HepG2 (cell line): ENCODE measurements around the gene COASY. TPM values are rescaled to one million over a fixed set of nuclear protein-coding genes. Genes with fewer than 3 reads are reported as not detected.

ENCODE experiments used
- CAMTA2 ChIP-seq: sonication (generic); formaldehyde crosslinking; IDR thresholded peaks from 2 replicates; pipeline ENCODE4 v1.4.0; 2020; ENCODE audit warnings: mild to moderate bottlenecking, missing genetic modification reagents, borderline replicate concordance
- HNRNPH1 ChIP-seq: fragments of 200-400 bp; formaldehyde crosslinking; optimal IDR thresholded peaks from 2 replicates; pipeline ENCODE3; 2017; ENCODE audit warnings: mild to moderate bottlenecking, low read depth, low read length
- KDM5A ChIP-seq: fragments of 200-600 bp; sonication (generic); IDR thresholded peaks from 2 replicates; pipeline ENCODE4 v1.7.0; 2018; ENCODE audit warnings: antibody characterized with exemption, mild to moderate bottlenecking, low read length, borderline replicate concordance
- MED13 ChIP-seq: sonication (generic); formaldehyde crosslinking; IDR thresholded peaks from 2 replicates; pipeline ENCODE4 v1.5.0; 2020; ENCODE audit warnings: missing genetic modification reagents
- MEIS2 ChIP-seq: sonication (generic); formaldehyde crosslinking; IDR thresholded peaks from 2 replicates; pipeline ENCODE4 v1.9.0; 2021; ENCODE audit warnings: mild to moderate bottlenecking, missing genetic modification reagents
- MIER3 ChIP-seq: IDR thresholded peaks from 2 replicates; pipeline ENCODE4 v1.6.1; 2016; ENCODE audit warnings: missing compliant biosample characterization, borderline replicate concordance
- MTF1 ChIP-seq: sonication (generic); formaldehyde crosslinking; IDR thresholded peaks from 2 replicates; pipeline ENCODE4 v1.5.0; 2020; ENCODE audit warnings: missing genetic modification reagents
- SMARCE1 ChIP-seq: fragments of 450-650 bp; IDR thresholded peaks from 2 replicates; pipeline ENCODE4 v1.6.1; 2017; ENCODE audit warnings: borderline replicate concordance
- SNAI1 ChIP-seq: sonication (generic); formaldehyde crosslinking; IDR thresholded peaks from 2 replicates; pipeline ENCODE4 v1.5.0; 2020; ENCODE audit warnings: mild to moderate bottlenecking, missing genetic modification reagents, borderline replicate concordance
- THAP11 ChIP-seq: IDR thresholded peaks from 2 replicates; pipeline ENCODE4 v1.6.1; 2016; ENCODE audit warnings: missing biosample characterization, missing genetic modification reagents
- ZEB1 ChIP-seq: IDR thresholded peaks from 2 replicates; pipeline ENCODE4 v1.6.1; 2012; ENCODE audit warnings: mild to moderate bottlenecking, low read depth, inconsistent platforms; ENCODE audit not compliant: insufficient replicate concordance
- ZNF546 ChIP-seq: sonication (generic); formaldehyde crosslinking; conservative IDR thresholded peaks from 2 replicates; pipeline ENCODE4 v1.8.1; 2023; ENCODE audit warnings: mild to moderate bottlenecking, missing genetic modification reagents
- ZNF572 ChIP-seq: sonication (generic); formaldehyde crosslinking; IDR thresholded peaks from 2 replicates; pipeline ENCODE4 v1.5.1; 2020; ENCODE audit warnings: mild to moderate bottlenecking, missing genetic modification reagents
- ZNF761 ChIP-seq: sonication (generic); formaldehyde crosslinking; conservative IDR thresholded peaks from 2 replicates; pipeline ENCODE4 v1.4.0; 2020; ENCODE audit warnings: mild to moderate bottlenecking, missing genetic modification reagents
- ZNF782 ChIP-seq: sonication (generic); formaldehyde crosslinking; IDR thresholded peaks from 2 replicates; pipeline ENCODE4 v1.4.0; 2020; ENCODE audit warnings: missing genetic modification reagents, mild to moderate bottlenecking, borderline replicate concordance
- polyA plus RNA-seq, 8 experiments: library from polyadenylated mRNA; depleted of rRNA in 3 of 8; stranded (reverse) in 7 of 8; unstranded in 1 of 8; fragments of >200 nt; fragmentation: Illumina TruSeq in 4 of 8; extraction: Trizol in 4 of 8; gene quantifications; 2 replicates each; pipeline versions ENCODE4 v1.2.1 to v1.2.3, GENCODE V29; 2011 to 2016; ENCODE audit warnings: low read depth in 4 of 8, missing spikeins in 1 of 8, mixed read lengths in 1 of 8; ENCODE audit not compliant: insufficient read depth in 1 of 8
- total RNA-seq, 5 experiments: library from RNA; depleted of rRNA; stranded (reverse); fragments of >200 nt; fragmentation: Illumina TruSeq; extraction: Trizol; gene quantifications; 2 replicates each; pipeline ENCODE4 v1.2.3, GENCODE V29; 2016; ENCODE audit warnings: low read depth in 1 of 5
- TF ChIP-seq, protein P1 (sequence below): sonication (generic); formaldehyde crosslinking; IDR thresholded peaks from 2 replicates; pipeline ENCODE4 v1.8.1; 2022; ENCODE audit warnings: mild to moderate bottlenecking, missing genetic modification reagents
- TF ChIP-seq, protein P2 (sequence below): sonication (generic); formaldehyde crosslinking; IDR thresholded peaks from 2 replicates; pipeline ENCODE4 v1.5.1; 2020; ENCODE audit warnings: mild to moderate bottlenecking, moderate library complexity, missing genetic modification reagents
- TF ChIP-seq, protein P3 (sequence below): sonication (generic); formaldehyde crosslinking; IDR thresholded peaks from 2 replicates; pipeline ENCODE4 v1.9.0; 2022; ENCODE audit warnings: missing genetic modification reagents, mild to moderate bottlenecking, borderline replicate concordance
- TF ChIP-seq, protein P4 (sequence below): sonication (generic); formaldehyde crosslinking; IDR thresholded peaks from 2 replicates; pipeline ENCODE4 v1.4.0; 2020; ENCODE audit warnings: missing genetic modification reagents
- TF ChIP-seq, protein P5 (sequence below): sonication (generic); formaldehyde crosslinking; IDR thresholded peaks from 2 replicates; pipeline ENCODE4 v1.8.1; 2023; ENCODE audit warnings: mild to moderate bottlenecking, missing genetic modification reagents
- TF ChIP-seq, protein P6 (sequence below): sonication (generic); formaldehyde crosslinking; conservative IDR thresholded peaks from 2 replicates; pipeline ENCODE4 v1.8.1; 2023; ENCODE audit warnings: missing genetic modification reagents

The COASY gene
- total and polyA plus RNA-seq, 2 of the 13 experiments (the other 11 are each of a cell fraction or from before 2014, with no cell fraction given), result 90.7 to 125 TPM

DNA sequence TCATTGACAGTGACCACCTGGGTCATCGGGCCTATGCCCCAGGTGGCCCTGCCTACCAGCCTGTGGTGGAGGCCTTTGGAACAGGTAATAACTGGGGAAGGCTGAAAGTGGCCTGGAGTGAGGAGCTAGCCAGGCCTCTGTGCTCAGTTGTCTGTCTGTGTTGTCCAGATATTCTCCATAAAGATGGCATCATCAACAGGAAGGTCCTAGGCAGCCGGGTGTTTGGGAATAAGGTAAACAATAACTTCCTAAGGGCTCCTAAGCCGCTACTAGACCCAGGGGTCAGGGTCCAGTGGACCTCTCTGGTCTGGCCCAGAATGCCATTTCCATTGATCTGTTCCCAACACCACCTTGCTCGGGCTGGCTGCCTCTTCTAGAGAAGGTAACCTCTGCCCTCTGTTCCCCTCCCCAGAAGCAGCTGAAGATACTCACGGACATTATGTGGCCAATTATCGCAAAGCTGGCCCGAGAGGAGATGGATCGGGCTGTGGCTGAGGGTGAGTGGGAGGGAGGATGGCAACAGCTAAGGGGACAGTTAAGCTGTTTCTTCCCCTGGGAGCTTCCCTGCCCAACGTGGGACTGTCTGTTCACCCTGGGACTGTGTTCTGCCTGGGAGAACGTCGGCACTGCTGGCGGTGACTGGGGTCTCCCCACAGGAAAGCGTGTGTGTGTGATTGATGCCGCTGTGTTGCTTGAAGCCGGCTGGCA lies 3.0 kb downstream of the COASY start (continued):
- TF ChIP-seq CAMTA2 (CRISPR knock-in tag) (no peak), ZNF761 (CRISPR knock-in tag) (no peak), ZNF572 (CRISPR knock-in tag) (no peak), ZEB1 (no peak), MIER3 (CRISPR knock-in tag) (no peak; the same call in 1 of the 2 replicates), ZNF782 (no peak), HNRNPH1 (no peak), THAP11 (CRISPR knock-in tag) (peak; percentile 81), ZNF546 (CRISPR knock-in tag) (no peak), SNAI1 (CRISPR knock-in tag) (no peak), MEIS2 (peak; percentile 56; the same call in 1 of the 2 replicates), SMARCE1 (no peak), MED13 (CRISPR knock-in tag) (no peak), MTF1 (CRISPR knock-in tag) (no peak), KDM5A (0 out of 2 replicates have a peak, but pooled peaks have one; percentile 45)
- TF ChIP-seq, protein P1, sequence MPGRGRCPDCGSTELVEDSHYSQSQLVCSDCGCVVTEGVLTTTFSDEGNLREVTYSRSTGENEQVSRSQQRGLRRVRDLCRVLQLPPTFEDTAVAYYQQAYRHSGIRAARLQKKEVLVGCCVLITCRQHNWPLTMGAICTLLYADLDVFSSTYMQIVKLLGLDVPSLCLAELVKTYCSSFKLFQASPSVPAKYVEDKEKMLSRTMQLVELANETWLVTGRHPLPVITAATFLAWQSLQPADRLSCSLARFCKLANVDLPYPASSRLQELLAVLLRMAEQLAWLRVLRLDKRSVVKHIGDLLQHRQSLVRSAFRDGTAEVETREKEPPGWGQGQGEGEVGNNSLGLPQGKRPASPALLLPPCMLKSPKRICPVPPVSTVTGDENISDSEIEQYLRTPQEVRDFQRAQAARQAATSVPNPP (CRISPR knock-in tag), result no peak
- TF ChIP-seq, protein P2, sequence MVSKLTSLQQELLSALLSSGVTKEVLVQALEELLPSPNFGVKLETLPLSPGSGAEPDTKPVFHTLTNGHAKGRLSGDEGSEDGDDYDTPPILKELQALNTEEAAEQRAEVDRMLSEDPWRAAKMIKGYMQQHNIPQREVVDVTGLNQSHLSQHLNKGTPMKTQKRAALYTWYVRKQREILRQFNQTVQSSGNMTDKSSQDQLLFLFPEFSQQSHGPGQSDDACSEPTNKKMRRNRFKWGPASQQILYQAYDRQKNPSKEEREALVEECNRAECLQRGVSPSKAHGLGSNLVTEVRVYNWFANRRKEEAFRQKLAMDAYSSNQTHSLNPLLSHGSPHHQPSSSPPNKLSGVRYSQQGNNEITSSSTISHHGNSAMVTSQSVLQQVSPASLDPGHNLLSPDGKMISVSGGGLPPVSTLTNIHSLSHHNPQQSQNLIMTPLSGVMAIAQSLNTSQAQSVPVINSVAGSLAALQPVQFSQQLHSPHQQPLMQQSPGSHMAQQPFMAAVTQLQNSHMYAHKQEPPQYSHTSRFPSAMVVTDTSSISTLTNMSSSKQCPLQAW, result peak; percentile 29; the same call in 1 of the 2 replicates
- TF ChIP-seq, protein P3, sequence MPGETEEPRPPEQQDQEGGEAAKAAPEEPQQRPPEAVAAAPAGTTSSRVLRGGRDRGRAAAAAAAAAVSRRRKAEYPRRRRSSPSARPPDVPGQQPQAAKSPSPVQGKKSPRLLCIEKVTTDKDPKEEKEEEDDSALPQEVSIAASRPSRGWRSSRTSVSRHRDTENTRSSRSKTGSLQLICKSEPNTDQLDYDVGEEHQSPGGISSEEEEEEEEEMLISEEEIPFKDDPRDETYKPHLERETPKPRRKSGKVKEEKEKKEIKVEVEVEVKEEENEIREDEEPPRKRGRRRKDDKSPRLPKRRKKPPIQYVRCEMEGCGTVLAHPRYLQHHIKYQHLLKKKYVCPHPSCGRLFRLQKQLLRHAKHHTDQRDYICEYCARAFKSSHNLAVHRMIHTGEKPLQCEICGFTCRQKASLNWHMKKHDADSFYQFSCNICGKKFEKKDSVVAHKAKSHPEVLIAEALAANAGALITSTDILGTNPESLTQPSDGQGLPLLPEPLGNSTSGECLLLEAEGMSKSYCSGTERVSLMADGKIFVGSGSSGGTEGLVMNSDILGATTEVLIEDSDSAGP (CRISPR knock-in tag), result no peak
- TF ChIP-seq, protein P4, sequence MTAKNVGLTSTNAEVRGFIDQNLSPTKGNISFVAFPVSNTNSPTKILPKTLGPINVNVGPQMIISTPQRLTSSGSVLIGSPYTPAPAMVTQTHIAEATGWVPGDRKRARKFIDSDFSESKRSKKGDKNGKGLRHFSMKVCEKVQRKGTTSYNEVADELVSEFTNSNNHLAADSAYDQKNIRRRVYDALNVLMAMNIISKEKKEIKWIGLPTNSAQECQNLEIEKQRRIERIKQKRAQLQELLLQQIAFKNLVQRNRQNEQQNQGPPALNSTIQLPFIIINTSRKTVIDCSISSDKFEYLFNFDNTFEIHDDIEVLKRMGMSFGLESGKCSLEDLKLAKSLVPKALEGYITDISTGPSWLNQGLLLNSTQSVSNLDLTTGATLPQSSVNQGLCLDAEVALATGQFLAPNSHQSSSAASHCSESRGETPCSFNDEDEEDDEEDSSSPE (CRISPR knock-in tag), result no peak; the same call in none of the 2 replicates
- TF ChIP-seq, protein P5, sequence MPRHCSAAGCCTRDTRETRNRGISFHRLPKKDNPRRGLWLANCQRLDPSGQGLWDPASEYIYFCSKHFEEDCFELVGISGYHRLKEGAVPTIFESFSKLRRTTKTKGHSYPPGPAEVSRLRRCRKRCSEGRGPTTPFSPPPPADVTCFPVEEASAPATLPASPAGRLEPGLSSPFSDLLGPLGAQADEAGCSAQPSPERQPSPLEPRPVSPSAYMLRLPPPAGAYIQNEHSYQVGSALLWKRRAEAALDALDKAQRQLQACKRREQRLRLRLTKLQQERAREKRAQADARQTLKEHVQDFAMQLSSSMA (CRISPR knock-in tag), result no peak
- TF ChIP-seq, protein P6, sequence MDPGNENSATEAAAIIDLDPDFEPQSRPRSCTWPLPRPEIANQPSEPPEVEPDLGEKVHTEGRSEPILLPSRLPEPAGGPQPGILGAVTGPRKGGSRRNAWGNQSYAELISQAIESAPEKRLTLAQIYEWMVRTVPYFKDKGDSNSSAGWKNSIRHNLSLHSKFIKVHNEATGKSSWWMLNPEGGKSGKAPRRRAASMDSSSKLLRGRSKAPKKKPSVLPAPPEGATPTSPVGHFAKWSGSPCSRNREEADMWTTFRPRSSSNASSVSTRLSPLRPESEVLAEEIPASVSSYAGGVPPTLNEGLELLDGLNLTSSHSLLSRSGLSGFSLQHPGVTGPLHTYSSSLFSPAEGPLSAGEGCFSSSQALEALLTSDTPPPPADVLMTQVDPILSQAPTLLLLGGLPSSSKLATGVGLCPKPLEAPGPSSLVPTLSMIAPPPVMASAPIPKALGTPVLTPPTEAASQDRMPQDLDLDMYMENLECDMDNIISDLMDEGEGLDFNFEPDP (CRISPR knock-in tag), result no peak
